Measurements from ENCODE around the gene ZDHHC14.

GRCh38 chr6:157652601-157653363 is 271.8 kb downstream of the ZDHHC14 start:
- TF ChIP-seq POLR2A (IDR thresholded peaks at IDR 0.05) (no peak), CTCF (IDR thresholded peaks at IDR 0.05) (no peak)

Measured in body of pancreas (tissue), 4 donors.